IMR-90 (cell line): ENCODE data around the gene NOXA1.

Experiments
- CTCF ChIP-seq: conservative IDR thresholded peaks from 2 replicates; pipeline ENCODE4 v1.5.1; 2012; ENCODE audit warnings: mild to moderate bottlenecking, low read depth, low read length, improper control_type of control experiment
- MAFK ChIP-seq: IDR thresholded peaks from 2 replicates; pipeline ENCODE4 v1.6.1; 2012; ENCODE audit warnings: low read depth, low read length, improper control_type of control experiment
- RAD21 ChIP-seq: IDR thresholded peaks from 2 replicates; pipeline ENCODE4 v1.6.1; 2012; ENCODE audit warnings: low read length, improper control_type of control experiment

GRCh38 chr9:137437691-137438590, 14.7 kb downstream of the NOXA1 start:
- TF ChIP-seq MAFK (no peak), CTCF (no peak), RAD21 (no peak)
